ENCODE measurements around the gene TRIAP1.
A peak's percentile ranks its signal among the peaks of the same experiment; 100 is the strongest.

Gene TRIAP1

GRCh38 chr12:120462099-120462640 is 16.0 kb upstream of the TRIAP1 start:
- DNase-seq: no peak
- no peaks in the 10 kb centered on the region for H3K27me3 ChIP-seq (replicated peaks in 2 of 5; ENCODE audit: control insufficient read depth in 4 of 5, insufficient read depth in 5 of 5, low read length in 4 of 5)
- no peaks in the 10 kb centered on the region for H3K9me3 ChIP-seq (ENCODE audit: control extremely low read depth in 1 of 5, control insufficient read depth in 4 of 5, insufficient read depth in 2 of 5, low read depth in 1 of 5, low read length in 4 of 5)
- H3K27ac ChIP-seq (ENCODE audit: insufficient read depth in 1 of 2, low read depth in 1 of 2, low read length in 2 of 2, poor library complexity in 1 of 2, severe bottlenecking in 2 of 2): no peak overlapping the region
- H3K4me3 ChIP-seq (ENCODE audit: control insufficient read depth in 1 of 7, extremely low read depth in 1 of 7, insufficient read depth in 4 of 7, low read depth in 2 of 7, low read length in 6 of 7): no peak overlapping the region
- peaks cover 27 to 91% (median 64%) of the 10 kb centered on the region in 4 experiments for H3K36me3 ChIP-seq (ENCODE audit: control insufficient read depth in 4 of 4, insufficient read depth in 4 of 4, low read length in 3 of 4)
- POLR2A ChIA-PET: no interaction called here
- WGBS (ENCODE audit: insufficient coverage): 100% methylated on average over 3 of the region's 3 CpGs
- peaks cover 0 to 14% (median 7%) of the 10 kb centered on the region in 4 experiments for H3K4me1 ChIP-seq (ENCODE audit: control extremely low read depth in 1 of 4, control insufficient read depth in 4 of 4, insufficient read depth in 4 of 4, low read length in 3 of 4)
- CTCF ChIA-PET: interaction anchor here (0.6 to 27.3 kb wide), 4 partner anchors 11 to 107 kb away, joined by 3 to 545 read pairs (median 5); partner anchors contain the start of genes COX6A1, GATC and TRIAP1

- no peaks in the 10 kb centered on the region for H3K4me1 ChIP-seq (ENCODE audit: control extremely low read depth in 1 of 4, control insufficient read depth in 4 of 4, insufficient read depth in 4 of 4, low read length in 3 of 4)
- no peaks in the 10 kb centered on the region for H3K9me3 ChIP-seq (ENCODE audit: control extremely low read depth in 1 of 5, control insufficient read depth in 4 of 5, insufficient read depth in 2 of 5, low read depth in 1 of 5, low read length in 4 of 5)
- H3K27me3 ChIP-seq (replicated peaks in 2 of 5; ENCODE audit: control insufficient read depth in 4 of 5, insufficient read depth in 5 of 5, low read length in 4 of 5): no peaks in the 10 kb centered on the region
- 100% methylated on average over 3 of the region's 3 CpGs for WGBS (ENCODE audit: insufficient coverage)
- CTCF ChIA-PET: interaction anchor here (27.3 to 29.5 kb wide), 2 partner anchors 5 to 15 kb away, joined by 545 read pairs; partner anchors contain the start of genes COX6A1, GATC, SRSF9 and TRIAP1
- no peak for DNase-seq
- H3K36me3 ChIP-seq (ENCODE audit: control insufficient read depth in 4 of 4, insufficient read depth in 4 of 4, low read length in 3 of 4): peaks cover 30 to 91% (median 71%) of the 10 kb centered on the region in 4 experiments
- no peak overlapping the region for H3K4me3 ChIP-seq (ENCODE audit: control insufficient read depth in 1 of 7, extremely low read depth in 1 of 7, insufficient read depth in 4 of 7, low read depth in 2 of 7, low read length in 6 of 7)
- H3K27ac ChIP-seq (ENCODE audit: insufficient read depth in 1 of 2, low read depth in 1 of 2, low read length in 2 of 2, poor library complexity in 1 of 2, severe bottlenecking in 2 of 2): no peak overlapping the region
- POLR2A ChIA-PET: interaction anchor here (1.2 to 2.7 kb wide), 2 partner anchors 9 to 16 kb away, joined by 3 to 9 read pairs; partner anchors contain the start of gene SRSF9
Measured at GRCh38 chr12:120460157-120460556, 14.0 kb upstream of the TRIAP1 start.

DNA sequence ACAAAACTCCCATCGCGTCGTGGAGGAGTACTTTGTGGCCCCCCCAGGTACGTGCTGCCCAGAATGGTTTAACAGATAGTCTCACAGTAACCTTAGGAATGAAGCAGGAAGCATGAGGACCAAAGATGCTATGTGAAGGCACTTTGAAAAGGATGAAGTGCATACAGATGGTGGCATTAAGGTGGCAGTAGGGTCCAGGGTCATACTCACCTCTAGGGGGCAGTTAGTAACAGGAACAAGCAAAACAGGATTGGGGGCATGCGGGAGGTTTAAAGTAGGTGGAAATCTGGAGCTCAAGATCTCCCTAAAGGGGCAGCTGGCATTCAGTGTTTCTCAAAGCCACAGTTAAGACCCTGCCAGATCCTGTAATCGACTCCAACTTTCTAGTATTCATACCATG is 10.9 kb upstream of the TRIAP1 start:
- no peak overlapping the region for H3K27ac ChIP-seq (ENCODE audit: insufficient read depth in 1 of 2, low read depth in 1 of 2, low read length in 2 of 2, poor library complexity in 1 of 2, severe bottlenecking in 2 of 2)
- H3K4me3 ChIP-seq (ENCODE audit: control insufficient read depth in 1 of 7, extremely low read depth in 1 of 7, insufficient read depth in 4 of 7, low read depth in 2 of 7, low read length in 6 of 7): no peak overlapping the region
- peak; percentile 46 to 74 (median 71) for DNase-seq
- H3K36me3 ChIP-seq (ENCODE audit: control insufficient read depth in 4 of 4, insufficient read depth in 4 of 4, low read length in 3 of 4): peaks cover 22 to 78% (median 50%) of the 10 kb centered on the region in 4 experiments
- ChIA-PET POLR2A (interaction anchor here (0.8 kb wide), 1 partner anchor 111 kb away, joined by 5 read pairs; no protein-coding TSS in a partner anchor), CTCF (interaction anchor here (0.9 to 29.5 kb wide), 8 partner anchors 8 to 93 kb away, joined by 3 to 545 read pairs (median 4); partner anchors contain the start of genes COX6A1, DYNLL1, GATC and SRSF9)
- no peaks in the 10 kb centered on the region for H3K9me3 ChIP-seq (ENCODE audit: control extremely low read depth in 1 of 5, control insufficient read depth in 4 of 5, insufficient read depth in 2 of 5, low read depth in 1 of 5, low read length in 4 of 5)
- no peaks in the 10 kb centered on the region for H3K27me3 ChIP-seq (replicated peaks in 2 of 5; ENCODE audit: control insufficient read depth in 4 of 5, insufficient read depth in 5 of 5, low read length in 4 of 5)
- 98% methylated on average over 5 of the region's 6 CpGs for WGBS (ENCODE audit: insufficient coverage)
- H3K4me1 ChIP-seq (ENCODE audit: control extremely low read depth in 1 of 4, control insufficient read depth in 4 of 4, insufficient read depth in 4 of 4, low read length in 3 of 4): no peaks in the 10 kb centered on the region

DNA sequence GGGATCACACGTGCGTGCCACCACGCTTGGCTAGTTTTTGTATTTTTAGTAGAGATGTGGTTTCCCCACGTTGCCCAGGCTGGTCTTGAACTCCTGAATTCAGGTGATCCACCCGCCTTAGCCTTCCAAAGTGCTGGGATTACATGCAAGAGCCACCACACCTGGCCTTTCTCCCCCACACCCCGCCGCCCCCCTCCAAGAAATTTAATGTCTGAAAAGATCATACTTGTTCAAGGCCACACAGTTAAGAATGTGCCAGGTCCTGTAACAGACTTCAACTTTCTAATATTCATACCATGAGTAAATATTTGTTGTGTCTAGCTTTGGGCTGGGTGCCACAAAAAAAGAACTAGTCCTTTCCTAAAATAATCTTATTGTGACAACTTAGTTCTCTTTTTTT is 9.1 kb upstream of the TRIAP1 start:
- no peak for DNase-seq
- H3K27ac ChIP-seq (ENCODE audit: insufficient read depth in 1 of 2, low read depth in 1 of 2, low read length in 2 of 2, poor library complexity in 1 of 2, severe bottlenecking in 2 of 2): no peak overlapping the region
- ChIA-PET POLR2A (interaction anchor here (0.6 to 1.4 kb wide), 2 partner anchors 13 to 1348 kb away, joined by 3 to 5 read pairs; partner anchors contain the start of gene SETD1B), CTCF (interaction anchor here (1.3 to 29.5 kb wide), 3 partner anchors 10 to 46 kb away, joined by 4 to 545 read pairs (median 545); partner anchors contain the start of genes COX6A1, GATC, SRSF9 and TRIAP1)
- H3K27me3 ChIP-seq (replicated peaks in 2 of 5; ENCODE audit: control insufficient read depth in 4 of 5, insufficient read depth in 5 of 5, low read length in 4 of 5): no peaks in the 10 kb centered on the region
- peaks cover 25 to 67% (median 44%) of the 10 kb centered on the region in 4 experiments for H3K36me3 ChIP-seq (ENCODE audit: control insufficient read depth in 4 of 4, insufficient read depth in 4 of 4, low read length in 3 of 4)
- H3K9me3 ChIP-seq (ENCODE audit: control extremely low read depth in 1 of 5, control insufficient read depth in 4 of 5, insufficient read depth in 2 of 5, low read depth in 1 of 5, low read length in 4 of 5): no peaks in the 10 kb centered on the region
- H3K4me3 ChIP-seq (ENCODE audit: control insufficient read depth in 1 of 7, extremely low read depth in 1 of 7, insufficient read depth in 4 of 7, low read depth in 2 of 7, low read length in 6 of 7): no peak overlapping the region
- 95% methylated on average over 5 of the region's 7 CpGs for WGBS (ENCODE audit: insufficient coverage)
- H3K4me1 ChIP-seq (ENCODE audit: control extremely low read depth in 1 of 4, control insufficient read depth in 4 of 4, insufficient read depth in 4 of 4, low read length in 3 of 4): no peaks in the 10 kb centered on the region

DNA sequence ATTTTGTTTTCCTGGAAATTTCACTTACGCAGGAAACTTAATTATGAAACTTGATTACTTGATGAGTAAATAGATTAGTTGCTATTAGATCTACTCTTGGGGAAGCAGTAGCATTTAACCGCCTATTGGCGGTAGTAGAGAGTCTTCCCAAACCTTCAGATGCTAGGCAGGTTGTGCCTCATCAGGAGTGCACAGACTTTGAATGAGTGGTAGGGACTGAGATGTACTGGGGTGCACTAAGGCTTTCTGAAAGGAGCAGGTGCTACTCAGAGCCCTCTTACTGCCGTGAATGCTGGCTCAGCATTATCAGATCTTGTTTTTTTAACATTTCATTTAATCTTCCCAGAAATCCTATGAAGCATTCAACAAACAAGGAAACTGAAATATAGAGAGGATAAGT is 7.8 kb upstream of the TRIAP1 start:
- H3K27ac ChIP-seq (ENCODE audit: insufficient read depth in 1 of 2, low read depth in 1 of 2, low read length in 2 of 2, poor library complexity in 1 of 2, severe bottlenecking in 2 of 2): no peak overlapping the region
- POLR2A ChIA-PET: no interaction called here
- 100% methylated on average over 3 of the region's 4 CpGs for WGBS (ENCODE audit: insufficient coverage)
- no peak overlapping the region for H3K4me3 ChIP-seq (ENCODE audit: control insufficient read depth in 1 of 7, extremely low read depth in 1 of 7, insufficient read depth in 4 of 7, low read depth in 2 of 7, low read length in 6 of 7)
- no peaks in the 10 kb centered on the region for H3K4me1 ChIP-seq (ENCODE audit: control extremely low read depth in 1 of 4, control insufficient read depth in 4 of 4, insufficient read depth in 4 of 4, low read length in 3 of 4)
- H3K36me3 ChIP-seq (ENCODE audit: control insufficient read depth in 4 of 4, insufficient read depth in 4 of 4, low read length in 3 of 4): peaks cover 21 to 60% (median 39%) of the 10 kb centered on the region in 4 experiments
- DNase-seq: peak in 2 of 3 donors; percentile 60
- no peaks in the 10 kb centered on the region for H3K27me3 ChIP-seq (replicated peaks in 2 of 5; ENCODE audit: control insufficient read depth in 4 of 5, insufficient read depth in 5 of 5, low read length in 4 of 5)
- no peaks in the 10 kb centered on the region for H3K9me3 ChIP-seq (ENCODE audit: control extremely low read depth in 1 of 5, control insufficient read depth in 4 of 5, insufficient read depth in 2 of 5, low read depth in 1 of 5, low read length in 4 of 5)
- CTCF ChIA-PET: interaction anchor here (1.3 to 29.5 kb wide), 3 partner anchors 9 to 47 kb away, joined by 4 to 545 read pairs (median 545); partner anchors contain the start of genes COX6A1, GATC, SRSF9 and TRIAP1

DNA sequence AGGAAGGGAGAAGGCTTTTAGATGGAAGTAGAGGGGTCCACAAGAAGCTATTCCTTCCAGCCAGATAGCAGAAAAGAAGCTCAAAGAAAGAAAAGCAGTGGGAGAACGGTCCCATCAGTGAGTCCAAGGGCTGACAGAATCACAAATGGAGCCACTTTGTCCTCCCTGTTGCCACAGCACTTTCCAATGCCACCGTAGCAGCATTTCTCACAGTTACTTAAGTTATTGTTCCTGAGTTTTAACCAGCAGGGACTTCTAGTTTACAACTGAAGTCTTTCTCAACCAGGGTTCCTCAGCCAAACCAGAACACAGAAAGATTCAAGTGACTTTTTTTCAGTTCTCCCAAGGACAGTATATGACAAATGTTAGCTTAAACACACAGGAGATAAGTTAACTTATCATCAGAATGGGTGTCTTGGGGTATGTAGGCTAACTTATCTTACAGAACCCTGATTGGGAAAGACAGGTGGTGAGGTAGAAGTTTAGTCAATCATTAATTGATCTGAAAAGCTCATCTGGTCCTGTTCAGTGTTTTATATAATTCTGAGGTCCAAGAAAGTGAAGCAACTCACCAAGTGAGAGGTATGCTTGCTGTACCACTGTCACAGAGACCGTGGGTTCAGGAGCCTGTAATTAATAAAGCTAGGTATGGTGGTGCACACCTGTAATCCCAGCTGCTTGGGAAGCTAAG is 7.0 kb upstream of the TRIAP1 start:
- 96% methylated on average over 2 of the region's 3 CpGs for WGBS (ENCODE audit: insufficient coverage)
- no peak for DNase-seq
- Histone ChIP-seq H3K27ac (ENCODE audit: insufficient read depth in 1 of 2, low read depth in 1 of 2, low read length in 2 of 2, poor library complexity in 1 of 2, severe bottlenecking in 2 of 2) (no peak overlapping the region), H3K4me1 (ENCODE audit: control extremely low read depth in 1 of 4, control insufficient read depth in 4 of 4, insufficient read depth in 4 of 4, low read length in 3 of 4) (no peaks in the 10 kb centered on the region), H3K9me3 (ENCODE audit: control extremely low read depth in 1 of 5, control insufficient read depth in 4 of 5, insufficient read depth in 2 of 5, low read depth in 1 of 5, low read length in 4 of 5) (no peaks in the 10 kb centered on the region), H3K27me3 (replicated peaks in 2 of 5; ENCODE audit: control insufficient read depth in 4 of 5, insufficient read depth in 5 of 5, low read length in 4 of 5) (no peaks in the 10 kb centered on the region), H3K4me3 (ENCODE audit: control insufficient read depth in 1 of 7, extremely low read depth in 1 of 7, insufficient read depth in 4 of 7, low read depth in 2 of 7, low read length in 6 of 7) (no peak overlapping the region), H3K36me3 (ENCODE audit: control insufficient read depth in 4 of 4, insufficient read depth in 4 of 4, low read length in 3 of 4) (peaks cover 16 to 52% (median 35%) of the 10 kb centered on the region in 4 experiments)
- ChIA-PET POLR2A (interaction anchor here (0.5 to 0.7 kb wide), 2 partner anchors 14 to 157 kb away, joined by 3 read pairs; no protein-coding TSS in a partner anchor), CTCF (interaction anchor here (1.2 to 29.5 kb wide), 3 partner anchors 8 to 114 kb away, joined by 3 to 545 read pairs (median 545); partner anchors contain the start of genes COX6A1, GATC, SRSF9 and TRIAP1)

All from common myeloid progenitor, CD34-positive (primary cell).